HepG2 (cell line): Measurements from ENCODE around the gene PCGF3. TPM values are rescaled to one million over a fixed set of nuclear protein-coding genes. Genes with fewer than 3 reads are reported as not detected.

Experiments
- ATAC-seq: fragments of 200-7000 bp; cut with Tn5 transposase; 3 replicates; pipeline ENCODE4 v1.9.1; 2020; ENCODE audit warnings: mild to moderate bottlenecking, moderate library complexity
- BruUV-seq: library from RNA; stranded (reverse); fragments of 400-500 nt; replicated peaks from 2 replicates; lab custom pipeline; 2021; lab: Mats Ljungman, UMichigan
- CTCF ChIA-PET: fragments of 300-600 bp; formaldehyde crosslinking; extraction: SDS; loops from one replicate; lab custom pipeline; 2021; ENCODE audit warnings: low total read pairs, inconsistent platforms, low intra/inter-chr PET ratio; lab: Yijun Ruan, JAX
- POLR2A ChIA-PET: fragments of 350-600 bp; sonication (Branson Sonifier 250); formaldehyde crosslinking; loops from one replicate; lab custom pipeline; 2020; ENCODE audit warnings: antibody characterized with exemption, inconsistent platforms; lab: Yijun Ruan, JAX
- DNase-seq: peaks from one replicate; pipeline ENCODE4 v3.0.0-alpha.2; 2015; ENCODE audit warnings: low spot score
- FAIRE-seq: peaks from 3 replicates; lab custom pipeline; 2011; peaks lifted over from hg19 to GRCh38; lab: Jason Lieb, UNC
- H2AFZ ChIP-seq: one replicate; pipeline ENCODE4 v1.6.1; 2011; ENCODE audit warnings: low read length, inconsistent platforms
- H3K27ac ChIP-seq: fragments of 300-600 bp; 3 replicates; pipeline ENCODE4 v1.8.0; 2011; ENCODE audit warnings: mixed run types, mild to moderate bottlenecking, mixed read lengths, low read length, inconsistent platforms; ENCODE audit not compliant: insufficient read depth; ENCODE audit errors: extremely low read length
- H3K27me3 ChIP-seq, 2 experiments: fragments of 200-600 bp in 1 of 2; 2 replicates in 1 of 2; 3 replicates in 1 of 2; pipeline versions ENCODE4 v1.6.0 to v1.8.0; 2011; ENCODE audit warnings: low read length in 2 of 2, mild to moderate bottlenecking in 2 of 2, moderate library complexity in 2 of 2, inconsistent platforms in 1 of 2; ENCODE audit not compliant: insufficient read depth in 2 of 2, control insufficient read depth in 1 of 2
- H3K36me3 ChIP-seq, 2 experiments: fragments of 200-600 bp in 1 of 2; replicated peaks in 1 of 2; 2 replicates in 1 of 2; 3 replicates in 1 of 2; pipeline versions ENCODE4 v1.5.1 to v1.8.0; 2011; ENCODE audit warnings: low read length in 2 of 2, inconsistent platforms in 1 of 2; ENCODE audit not compliant: insufficient read depth in 2 of 2, control insufficient read depth in 1 of 2
- H3K4me1 ChIP-seq: 2 replicates; pipeline ENCODE4 v1.5.1; 2012; ENCODE audit warnings: low read length, inconsistent platforms; ENCODE audit not compliant: insufficient read depth
- H3K4me2 ChIP-seq: 2 replicates; pipeline ENCODE4 v1.6.0; 2011; ENCODE audit warnings: low read depth, low read length, inconsistent platforms
- H3K4me3 ChIP-seq, 3 experiments: fragments of 200-600 bp in 1 of 3; sonication (generic), shearing (Covaris generic) in 1 of 3; replicated peaks in 1 of 3; 2 replicates each; pipeline ENCODE4 v1.5.1; 2011 to 2016; ENCODE audit warnings: low read length in 3 of 3, inconsistent platforms in 2 of 3, low read depth in 2 of 3, mild to moderate bottlenecking in 2 of 3, control low read depth in 1 of 3, mixed read lengths in 1 of 3; ENCODE audit not compliant: insufficient read depth in 1 of 3
- H3K79me2 ChIP-seq: one replicate; pipeline ENCODE4 v1.6.1; 2011; ENCODE audit warnings: low read length, inconsistent platforms; ENCODE audit not compliant: insufficient read depth
- H3K9ac ChIP-seq: 2 replicates; pipeline ENCODE4 v1.6.0; 2011; ENCODE audit warnings: mild to moderate bottlenecking, low read depth, low read length, inconsistent platforms; ENCODE audit not compliant: insufficient read depth
- H3K9me3 ChIP-seq: 2 replicates; pipeline ENCODE4 v1.5.1; 2012; ENCODE audit warnings: mild to moderate bottlenecking, low read length
- H4K20me1 ChIP-seq: 2 replicates; pipeline ENCODE4 v1.6.0; 2011; ENCODE audit warnings: inconsistent platforms, mild to moderate bottlenecking, low read length, moderate library complexity; ENCODE audit not compliant: insufficient read depth
- AGO2 ChIP-seq: fragments of 200-400 bp; formaldehyde crosslinking; optimal IDR thresholded peaks from 2 replicates; pipeline ENCODE3; 2017; ENCODE audit warnings: mild to moderate bottlenecking, low read depth, low read length, moderate library complexity
- NCOA5 ChIP-seq: sonication (generic); formaldehyde crosslinking; IDR thresholded peaks from 2 replicates; pipeline ENCODE4 v1.4.0; 2020; ENCODE audit warnings: missing genetic modification reagents
- RELA ChIP-seq: sonication (generic); formaldehyde crosslinking; IDR thresholded peaks from 2 replicates; pipeline ENCODE4 v1.4.0; 2020; ENCODE audit warnings: missing genetic modification reagents
- RERE ChIP-seq: IDR thresholded peaks from 2 replicates; pipeline ENCODE4 v1.6.1; 2016; ENCODE audit warnings: low read depth, missing genetic modification reagents, missing compliant biosample characterization
- SALL2 ChIP-seq: sonication (generic); formaldehyde crosslinking; IDR thresholded peaks from 2 replicates; pipeline ENCODE4 v1.8.1; 2023; ENCODE audit warnings: mild to moderate bottlenecking, missing genetic modification reagents, inconsistent platforms
- SMARCC2 ChIP-seq: fragments of 450-650 bp; IDR thresholded peaks from 2 replicates; pipeline ENCODE4 v1.6.1; 2017; ENCODE audit warnings: antibody characterized with exemption, mild to moderate bottlenecking
- SSRP1 ChIP-seq: IDR thresholded peaks from 2 replicates; pipeline ENCODE4 v1.6.1; 2016; ENCODE audit warnings: control low read depth
- THAP7 ChIP-seq: sonication (generic); formaldehyde crosslinking; IDR thresholded peaks from 2 replicates; pipeline ENCODE4 v1.8.1; 2023; ENCODE audit warnings: mild to moderate bottlenecking, missing genetic modification reagents
- ZNF614 ChIP-seq: IDR thresholded peaks from 2 replicates; pipeline ENCODE4 v1.6.1; 2018; ENCODE audit warnings: missing biosample characterization, missing genetic modification reagents, inconsistent platforms, borderline replicate concordance
- ZNF687 ChIP-seq: sonication (generic); formaldehyde crosslinking; IDR thresholded peaks from 2 replicates; pipeline ENCODE4 v1.5.1; 2020; ENCODE audit warnings: mild to moderate bottlenecking, missing genetic modification reagents, moderate library complexity
- ZXDC ChIP-seq: sonication (generic); formaldehyde crosslinking; IDR thresholded peaks from 2 replicates; pipeline ENCODE4 v1.5.0; 2020; ENCODE audit warnings: mild to moderate bottlenecking, missing genetic modification reagents
- WGBS: methylation state at CpG from one replicate; pipeline ENCODE4 v1.1.6; 2017; ENCODE audit warnings: low lambda C conversion rate; 5-methylcytosine and 5-hydroxymethylcytosine counted together
- in situ Hi-C: cut with HindIII; loops from 2 replicates; pipeline ENCODE4 v1.10.0; 2017; ENCODE audit warnings: low pct_unique_long_range_greater_than_20kb; ENCODE audit not compliant: extremely low pct_ligation_motif_present
- intact Hi-C: fragments of 100-400 bp; cut with micrococcal nuclease; formaldehyde crosslinking; loops from one replicate; pipeline ENCODE4 v1.10.0; 2022; ENCODE audit not compliant: unreplicated experiment
- polyA plus RNA-seq, 8 experiments: library from polyadenylated mRNA; depleted of rRNA in 3 of 8; stranded (reverse) in 7 of 8; unstranded in 1 of 8; fragments of >200 nt; fragmentation: Illumina TruSeq in 4 of 8; extraction: Trizol in 4 of 8; gene quantifications; 2 replicates each; pipeline versions ENCODE4 v1.2.1 to v1.2.3, GENCODE V29; 2011 to 2016; ENCODE audit warnings: low read depth in 4 of 8, missing spikeins in 1 of 8, mixed read lengths in 1 of 8; ENCODE audit not compliant: insufficient read depth in 1 of 8
- total RNA-seq, 5 experiments: library from RNA; depleted of rRNA; stranded (reverse); fragments of >200 nt; fragmentation: Illumina TruSeq; extraction: Trizol; gene quantifications; 2 replicates each; pipeline ENCODE4 v1.2.3, GENCODE V29; 2016; ENCODE audit warnings: low read depth in 1 of 5

PCGF3 gene
- total and polyA plus RNA-seq, 2 of the 13 experiments (the other 11 are each of a cell fraction or from before 2014, with no cell fraction given) = 28.6 to 66.2 TPM

GRCh38 chr4:776743-777441 is 71.3 kb downstream of the PCGF3 start:
- Histone ChIP-seq H4K20me1 (peaks cover 59% of the 10 kb centered on the region), H3K9me3 (no peaks in the 10 kb centered on the region), H3K27me3 (no peaks in the 10 kb centered on the region), H3K4me1 (peaks cover 54% of the 10 kb centered on the region), H2AFZ (no peak overlapping the region), H3K27ac (peak overlapping the region; percentile 48), H3K36me3 (peaks cover 7 to 33% of the 10 kb centered on the region in 2 experiments; a peak in 4 of 5 replicates), H3K4me3 (no peak overlapping the region), H3K79me2 (peaks cover 77% of the 10 kb centered on the region), H3K4me2 (no peak overlapping the region), H3K9ac (no peak overlapping the region)
- ChIA-PET POLR2A (no interaction called here), CTCF (no interaction called here)
- ATAC-seq = no peak
- no peak for FAIRE-seq
- 98% methylated on average over 9 of the region's 9 CpGs for WGBS
- DNase-seq = no peak
- in situ Hi-C loops (no loop called here), intact Hi-C loops (no loop called here)
- BruUV-seq = no TSS peak
- TF ChIP-seq RELA (CRISPR knock-in tag) = no peak
- TF ChIP-seq ZNF687 = 0 out of 2 replicates have a peak, but pooled peaks have one; percentile 16
- TF ChIP-seq ZXDC = no peak
- no peak for TF ChIP-seq SMARCC2
- TF ChIP-seq RERE = no peak
- TF ChIP-seq ZNF614 (CRISPR knock-in tag) = no peak
- TF ChIP-seq SSRP1 = peak; percentile 12; the same call in 1 of the 2 replicates
- no peak for TF ChIP-seq NCOA5 (CRISPR knock-in tag)
- TF ChIP-seq THAP7 (CRISPR knock-in tag) = no peak
- no peak for TF ChIP-seq SALL2
- peak; percentile 53 for TF ChIP-seq AGO2
